HG03460 (cell line): ENCODE results near the gene IL22RA2.
"Not testable (repeated sequence)": the region's sequence is repeated elsewhere in the genome, so short reads cannot be mapped to it uniquely, and the experiment has no call there.

Source experiments
- ATAC-seq: cut with Tn5 transposase; IDR thresholded peaks from one replicate; pipeline ENCODE4 v1.9.1; 2021; ENCODE audit not compliant: unreplicated experiment

The IL22RA2 gene

GRCh38 chr6:137173501-137173900, at the start of gene IL22RA2:
TSS of gene IL22RA2 (minus strand) at chr6:137173644. CDS start at chr6:137161749, 11,895 bp downstream.
- no peak for ATAC-seq

- no peak for ATAC-seq
These were observed 48.9 kb upstream of the IL22RA2 start for GRCh38 chr6:137222381-137222780.

- peak; percentile 10 for ATAC-seq
These were observed 46.3 kb upstream of the IL22RA2 start for GRCh38 chr6:137219664-137220252.

- peak; percentile 88 for ATAC-seq
These were observed 45.6 kb upstream of the IL22RA2 start, which contains the start of gene IFNGR1 for GRCh38 chr6:137218917-137219663. TSS of gene IFNGR1 (minus strand) at chr6:137219385. CDS start at chr6:137219327, 58 bp downstream.

- peak; percentile 36 for ATAC-seq
These were observed 45.1 kb upstream of the IL22RA2 start for GRCh38 chr6:137218473-137218916.

- ATAC-seq: no peak
These were observed 44.5 kb upstream of the IL22RA2 start for GRCh38 chr6:137217801-137218472.

GRCh38 chr6:137216875-137217553, 43.6 kb upstream of the IL22RA2 start:
- no peak for ATAC-seq

GRCh38 chr6:137216106-137216505, 42.7 kb upstream of the IL22RA2 start:
- no peak for ATAC-seq

GRCh38 chr6:137215630-137216029, 42.2 kb upstream of the IL22RA2 start:
- ATAC-seq: not testable (repeated sequence)

GRCh38 chr6:137214931-137215330, 41.5 kb upstream of the IL22RA2 start:
- no peak for ATAC-seq

GRCh38 chr6:137213813-137214212, 40.4 kb upstream of the IL22RA2 start:
- ATAC-seq: no peak

GRCh38 chr6:137213331-137213740, 39.9 kb upstream of the IL22RA2 start:
- ATAC-seq: no peak

GRCh38 chr6:137211910-137212309, 38.5 kb upstream of the IL22RA2 start:
- no peak for ATAC-seq

- no peak for ATAC-seq
These were observed 37.5 kb upstream of the IL22RA2 start for GRCh38 chr6:137210903-137211302.

- ATAC-seq: no peak
These were observed 34.8 kb upstream of the IL22RA2 start for GRCh38 chr6:137208279-137208678.

- ATAC-seq: not testable (repeated sequence)
These were observed 34.0 kb upstream of the IL22RA2 start for GRCh38 chr6:137207457-137207856.

- no peak for ATAC-seq
These were observed 33.1 kb upstream of the IL22RA2 start for GRCh38 chr6:137206577-137206976.

GRCh38 chr6:137203256-137203655, 29.8 kb upstream of the IL22RA2 start:
- no peak for ATAC-seq

GRCh38 chr6:137202078-137202477, 28.6 kb upstream of the IL22RA2 start:
- ATAC-seq: no peak

GRCh38 chr6:137201006-137201405, 27.6 kb upstream of the IL22RA2 start:
- ATAC-seq: no peak

GRCh38 chr6:137200288-137200687, 26.8 kb upstream of the IL22RA2 start:
- ATAC-seq: no peak
